GM12873 (cell line): ENCODE measurements around the gene TBRG4.

ENCODE experiments used
- CTCF ChIP-seq: IDR thresholded peaks from 2 replicates; pipeline ENCODE4 v1.5.1; 2012; ENCODE audit warnings: low read depth, mild to moderate bottlenecking, moderate library complexity, low read length, control low read depth; ENCODE audit not compliant: insufficient read depth; ENCODE audit errors: missing control alignments

TBRG4 gene

GRCh38 chr7:45138433-45139267, 27.2 kb upstream of the TBRG4 start:
- no peak for TF ChIP-seq CTCF

- TF ChIP-seq CTCF = peak; percentile 86
Measured at GRCh38 chr7:45136106-45137060, 24.9 kb upstream of the TBRG4 start.

- no peak for TF ChIP-seq CTCF
Measured at GRCh38 chr7:45133877-45134276, 22.4 kb upstream of the TBRG4 start.

GRCh38 chr7:45133352-45133751, 21.9 kb upstream of the TBRG4 start:
- TF ChIP-seq CTCF = no peak

- no peak for TF ChIP-seq CTCF
Measured at GRCh38 chr7:45132708-45133320, 21.3 kb upstream of the TBRG4 start.

GRCh38 chr7:45131891-45132290, 20.4 kb upstream of the TBRG4 start:
- no peak for TF ChIP-seq CTCF

GRCh38 chr7:45130910-45131309, 19.4 kb upstream of the TBRG4 start:
- TF ChIP-seq CTCF = no peak
